Neural cell (in vitro differentiated cells): Measurements from ENCODE around the gene INAFM1. TPM values are rescaled to one million over a fixed set of nuclear protein-coding genes. Genes with fewer than 3 reads are reported as not detected.

Experiments used
- H2AFZ ChIP-seq: fragments of 200-600, 300-800 bp; sonication (generic), shearing (Covaris generic); 2 replicates; pipeline ENCODE4 v1.6.0; 2014; ENCODE audit warnings: low read depth, mild to moderate bottlenecking, antibody characterized with exemption, low read length, moderate library complexity
- H3F3A ChIP-seq: fragments of 200-600 bp; shearing (Covaris generic); 2 replicates; pipeline ENCODE4 v1.6.1; 2016; ENCODE audit warnings: mild to moderate bottlenecking, moderate library complexity, mixed read lengths, antibody characterized with exemption, low read length; ENCODE audit not compliant: insufficient read depth, poor library complexity, severe bottlenecking
- H3K27ac ChIP-seq: fragments of 200-600, 300-800 bp; sonication (generic), shearing (Covaris generic); 2 replicates; pipeline ENCODE4 v1.5.1; 2014; ENCODE audit warnings: mild to moderate bottlenecking, low read length, moderate library complexity
- H3K27me3 ChIP-seq: fragments of 300-800, 200-600 bp; sonication (generic), shearing (Covaris generic); 2 replicates; pipeline ENCODE4 v1.6.0; 2014; ENCODE audit warnings: mild to moderate bottlenecking, low read depth, low read length, moderate library complexity; ENCODE audit not compliant: insufficient read depth
- H3K36me3 ChIP-seq: fragments of 300-800, 200-600 bp; sonication (generic), shearing (Covaris generic); 2 replicates; pipeline ENCODE4 v1.5.1; 2014; ENCODE audit warnings: mild to moderate bottlenecking, antibody characterized with exemption, low read length, moderate library complexity; ENCODE audit not compliant: insufficient read depth
- H3K4me2 ChIP-seq: fragments of 300-800, 200-600 bp; sonication (generic), shearing (Covaris generic); 2 replicates; pipeline ENCODE4 v1.6.0; 2014; ENCODE audit warnings: mild to moderate bottlenecking, low read length
- H3K4me3 ChIP-seq: fragments of 300-800, 200-600 bp; sonication (generic), shearing (Covaris generic); 2 replicates; pipeline ENCODE4 v1.5.1; 2014; ENCODE audit warnings: mild to moderate bottlenecking, low read length, moderate library complexity
- H3K79me2 ChIP-seq: fragments of 200-600 bp; shearing (Covaris generic); replicated peaks from 2 replicates; pipeline ENCODE4 v1.6.0; 2014; ENCODE audit warnings: mild to moderate bottlenecking, low read length, moderate library complexity; ENCODE audit not compliant: insufficient read depth
- H3K9ac ChIP-seq: fragments of 300-800, 200-600 bp; sonication (generic), shearing (Covaris generic); 2 replicates; pipeline ENCODE4 v1.6.1; 2016; ENCODE audit warnings: mild to moderate bottlenecking, low read length, mixed read lengths
- H3K9me2 ChIP-seq: fragments of 200-600 bp; shearing (Covaris generic); 2 replicates; pipeline ENCODE4 v1.6.1; 2016; ENCODE audit warnings: mild to moderate bottlenecking, low read length, mixed read lengths; ENCODE audit not compliant: insufficient read depth
- H3K9me3 ChIP-seq: fragments of 200-600, 300-800 bp; sonication (generic), shearing (Covaris generic); 2 replicates; pipeline ENCODE4 v1.6.1; 2016; ENCODE audit warnings: mild to moderate bottlenecking, mixed run types, low read length, moderate library complexity, mixed read lengths
- H4K20me1 ChIP-seq: fragments of 200-600 bp; shearing (Covaris generic); 2 replicates; pipeline ENCODE4 v1.6.1; 2016; ENCODE audit warnings: mild to moderate bottlenecking, mixed run types; ENCODE audit not compliant: insufficient read depth
- CTCF ChIP-seq: fragments of 450-650 bp; IDR thresholded peaks from 2 replicates; pipeline ENCODE4 v1.5.1; 2014; ENCODE audit warnings: antibody characterized with exemption, mild to moderate bottlenecking, moderate library complexity; ENCODE audit not compliant: poor library complexity, severe bottlenecking
- EP300 ChIP-seq: fragments of 450-650 bp; conservative IDR thresholded peaks from 2 replicates; pipeline ENCODE4 v1.6.1; 2014; ENCODE audit warnings: antibody characterized with exemption, mild to moderate bottlenecking, moderate library complexity; ENCODE audit not compliant: poor library complexity, severe bottlenecking
- EZH2 ChIP-seq: fragments of 200-600, 300-800 bp; shearing (Covaris generic), sonication (generic); IDR thresholded peaks from 2 replicates; pipeline ENCODE4 v1.6.1; 2014; ENCODE audit warnings: antibody characterized with exemption, low read length, borderline replicate concordance, mild to moderate bottlenecking; ENCODE audit not compliant: insufficient read depth, poor library complexity, severe bottlenecking
- MXI1 ChIP-seq: fragments of 450-650 bp; conservative IDR thresholded peaks from 2 replicates; pipeline ENCODE4 v1.6.1; 2014; ENCODE audit warnings: antibody characterized with exemption, mild to moderate bottlenecking; ENCODE audit not compliant: poor library complexity, severe bottlenecking
- POLR2AphosphoS5 ChIP-seq: IDR thresholded peaks from 2 replicates; pipeline ENCODE4 v1.6.1; 2012
- RAD21 ChIP-seq: fragments of 450-650 bp; conservative IDR thresholded peaks from 2 replicates; pipeline ENCODE4 v1.6.1; 2014; ENCODE audit warnings: antibody characterized with exemption, mild to moderate bottlenecking, moderate library complexity
- REST ChIP-seq: IDR thresholded peaks from 2 replicates; pipeline ENCODE4 v1.6.1; 2012; ENCODE audit warnings: borderline replicate concordance
- SMC3 ChIP-seq: fragments of 450-650 bp; conservative IDR thresholded peaks from 2 replicates; pipeline ENCODE4 v1.6.1; 2014; ENCODE audit warnings: antibody characterized with exemption, mild to moderate bottlenecking, moderate library complexity; ENCODE audit not compliant: poor library complexity
- TAF1 ChIP-seq: IDR thresholded peaks from 2 replicates; pipeline ENCODE4 v1.6.1; 2012; ENCODE audit warnings: low read depth
- polyA plus RNA-seq: library from polyadenylated mRNA; depleted of rRNA; stranded (reverse); fragments of >200 nt; gene quantifications from 2 replicates; pipeline ENCODE4 v1.2.3, GENCODE V29; 2014

INAFM1 gene
- polyA plus RNA-seq, 1 donor from 2014 or later = 11.5 TPM

GRCh38 chr19:47309608-47310007, 34.9 kb downstream of the INAFM1 start, which contains the start of gene C5AR1:
Gene C5AR1, plus strand, starts transcription at chr19:47309861. Its CDS starts 35 bp downstream, at chr19:47309896.
- Histone ChIP-seq H3K27ac (no peak within 1 kb of the TSS), H3K36me3 (no peaks in the 10 kb centered on the region), H4K20me1 (no peaks in the 10 kb centered on the region), H3K9ac (no peak within 1 kb of the TSS), H3K9me2 (no peaks in the 10 kb centered on the region), H3K27me3 (no peaks in the 10 kb centered on the region), H3K9me3 (no peaks in the 10 kb centered on the region), H2AFZ (no peak within 1 kb of the TSS), H3F3A (no peaks in the 10 kb centered on the region), H3K4me2 (no peak within 1 kb of the TSS), H3K4me3 (no peak within 1 kb of the TSS), H3K79me2 (no peaks in the 10 kb centered on the region)
- TF ChIP-seq CTCF = no peak
- TF ChIP-seq REST = no peak
- TF ChIP-seq SMC3 = no peak
- no peak for TF ChIP-seq POLR2AphosphoS5
- no peak for TF ChIP-seq TAF1
- no peak for TF ChIP-seq MXI1

GRCh38 chr19:47310323-47310722, 35.6 kb downstream of the INAFM1 start:
- H3K4me3 ChIP-seq = no peak overlapping the region
- H3F3A ChIP-seq = no peaks in the 10 kb centered on the region

More at GRCh38 chr19:47310323-47310722, 35.6 kb downstream of the INAFM1 start:
- H3K36me3 ChIP-seq = no peaks in the 10 kb centered on the region
- H3K9ac ChIP-seq = no peak overlapping the region
- no peaks in the 10 kb centered on the region for H3K9me2 ChIP-seq
- no peak overlapping the region for H3K27ac ChIP-seq
- H4K20me1 ChIP-seq = no peaks in the 10 kb centered on the region
- no peaks in the 10 kb centered on the region for H3K27me3 ChIP-seq
- no peak overlapping the region for H2AFZ ChIP-seq
- no peaks in the 10 kb centered on the region for H3K79me2 ChIP-seq
- H3K9me3 ChIP-seq = no peaks in the 10 kb centered on the region
- H3K4me2 ChIP-seq = no peak overlapping the region
- TF ChIP-seq REST = no peak
- TF ChIP-seq CTCF = no peak
- TF ChIP-seq MXI1 = no peak
- no peak for TF ChIP-seq EZH2
- no peak for TF ChIP-seq SMC3
- no peak for TF ChIP-seq POLR2AphosphoS5
- no peak for TF ChIP-seq RAD21
- TF ChIP-seq TAF1 = no peak
- TF ChIP-seq EP300 = no peak
